Body of pancreas (tissue), 4 donors: ENCODE data around the gene HSPG2. TPM values are rescaled to one million over a fixed set of nuclear protein-coding genes. Genes with fewer than 3 reads are reported as not detected.

ENCODE experiments used
- ATAC-seq: fragments of 150-250 bp; one replicate; pipeline ENCODE4 v1.9.1; 2016
- DNase-seq, 4 donors: peaks; one replicate each; pipeline ENCODE4 v3.0.0-alpha.2; 2019
- H3K27ac ChIP-seq, 4 donors: fragments of 200-600 bp; sonication (generic); 1 replicate in 3 of 4; 2 replicates in 1 of 4; pipeline versions ENCODE4 v1.5.1 to v1.6.1; 2016 to 2019; ENCODE audit warnings: mild to moderate bottlenecking in 1 of 4, mixed read lengths in 1 of 4, moderate library complexity in 1 of 4
- H3K27me3 ChIP-seq, 2 donors: fragments of 200-600 bp; sonication (generic); one replicate each; pipeline ENCODE4 v1.6.0; 2016; ENCODE audit warnings: mild to moderate bottlenecking in 1 of 2
- H3K36me3 ChIP-seq, 2 donors: fragments of 200-600 bp; sonication (generic); replicated peaks in 1 of 2; 2 replicates each; pipeline ENCODE4 v1.5.1; 2016; ENCODE audit warnings: low read depth in 2 of 2; ENCODE audit not compliant: insufficient read depth in 1 of 2
- H3K4me1 ChIP-seq: fragments of 200-600 bp; sonication (generic); one replicate; pipeline ENCODE4 v1.6.0; 2016
- H3K4me3 ChIP-seq, 2 donors: fragments of 200-600 bp; sonication (generic); 1 replicate in 1 of 2; 2 replicates in 1 of 2; pipeline ENCODE4 v1.5.1; 2016 to 2019
- H3K9me3 ChIP-seq, 3 donors: fragments of 200-600 bp; sonication (generic); 1 replicate in 2 of 3; 2 replicates in 1 of 3; pipeline ENCODE4 v1.5.1; 2016
- CTCF ChIP-seq, 7 experiments: fragments of 450-650 bp in 4 of 7; fragments of 200-600 bp in 3 of 7; sonication (generic) in 3 of 7; IDR thresholded peaks; one replicate each; pipeline ENCODE4 v1.5.1; 2016 to 2019; ENCODE audit warnings: antibody characterized with exemption in 7 of 7
- POLR2A ChIP-seq, 3 donors: fragments of 450-650 bp; IDR thresholded peaks; one replicate each; pipeline ENCODE4 v1.6.1; 2016; ENCODE audit warnings: antibody characterized with exemption in 3 of 3, mild to moderate bottlenecking in 2 of 3
- WGBS, 2 donors: methylation state at CpG; one replicate each; pipeline ENCODE4 v1.1.5; 2017; 5-methylcytosine and 5-hydroxymethylcytosine counted together
- intact Hi-C: fragments of 100-400 bp; cut with DNase I; formaldehyde crosslinking; loops from one replicate; pipeline ENCODE4 v1.15.1; 2023
- total RNA-seq, 2 donors: library from RNA; depleted of rRNA; stranded (reverse); fragments of >200 nt; gene quantifications; one replicate each; pipeline ENCODE4 v1.1.0, GENCODE V29; 2016

HSPG2 gene
- total RNA-seq, 2 donors from 2014 or later: 87.7 to 179 TPM

GRCh38 chr1:21839337-21840037 is 97.6 kb downstream of the HSPG2 start:
- intact Hi-C loops: no loop called here
- TF ChIP-seq CTCF (IDR thresholded peaks at IDR 0.05) (no peak), POLR2A (IDR thresholded peaks at IDR 0.05) (no peak)
- no peaks in the 10 kb centered on the region for H3K9me3 ChIP-seq
- H3K36me3 ChIP-seq: peaks cover 10 to 21% of the 10 kb centered on the region in 2 donors
- no peak overlapping the region for H3K27ac ChIP-seq
- ATAC-seq (no peak), DNase-seq (no peak)
- WGBS, 2 donors: 93 to 100% methylated on average over 4 to 17 of the region's 19 CpGs
- H3K27me3 ChIP-seq: no peaks in the 10 kb centered on the region
- no peaks in the 10 kb centered on the region for H3K4me1 ChIP-seq
- no peak overlapping the region for H3K4me3 ChIP-seq

GRCh38 chr1:21838359-21839157 is 98.6 kb downstream of the HSPG2 start:
- no peak for ATAC-seq
- H3K27me3 ChIP-seq: no peaks in the 10 kb centered on the region
- 91 to 93% methylated on average over 13 to 23 of the region's 23 CpGs for WGBS, 2 donors
- no peaks in the 10 kb centered on the region for H3K9me3 ChIP-seq
- H3K27ac ChIP-seq: no peak overlapping the region
- no peak for TF ChIP-seq POLR2A (IDR thresholded peaks at IDR 0.05)
- intact Hi-C loops: no loop called here
- peaks cover 10 to 19% of the 10 kb centered on the region in 2 donors for H3K36me3 ChIP-seq
- no peak overlapping the region for H3K4me3 ChIP-seq
- H3K4me1 ChIP-seq: no peaks in the 10 kb centered on the region
- no peak for DNase-seq

GRCh38 chr1:21837476-21837875 is 99.6 kb downstream of the HSPG2 start:
- no peak for DNase-seq
- H3K27ac ChIP-seq: no peak overlapping the region
- TF ChIP-seq POLR2A (IDR thresholded peaks at IDR 0.05) (no peak), CTCF (IDR thresholded peaks at IDR 0.05) (no peak)
- H3K36me3 ChIP-seq: peaks cover 10 to 19% of the 10 kb centered on the region in 2 donors
- H3K9me3 ChIP-seq: no peaks in the 10 kb centered on the region
- intact Hi-C loops: no loop called here
- no peak for ATAC-seq
- H3K27me3 ChIP-seq: no peaks in the 10 kb centered on the region
- WGBS, 2 donors: 95 to 96% methylated on average over 10 of the region's 10 CpGs
- no peak overlapping the region for H3K4me3 ChIP-seq
- H3K4me1 ChIP-seq: no peaks in the 10 kb centered on the region

- Histone ChIP-seq H3K27me3 (no peaks in the 10 kb centered on the region), H3K27ac (no peak overlapping the region), H3K9me3 (no peaks in the 10 kb centered on the region), H3K4me1 (no peaks in the 10 kb centered on the region), H3K36me3 (peaks cover 10 to 19% of the 10 kb centered on the region in 2 donors), H3K4me3 (no peak overlapping the region)
- intact Hi-C loops: no loop called here
- ATAC-seq: no peak
- no peak for TF ChIP-seq CTCF (IDR thresholded peaks at IDR 0.05)
- TF ChIP-seq POLR2A (IDR thresholded peaks at IDR 0.05): no peak
- 93% methylated on average over 13 of the region's 13 CpGs; no CpG with 5 or more reads in 1 of the 2 donors for WGBS, 2 donors
- no peak for DNase-seq
These were observed 100.4 kb downstream of the HSPG2 start for GRCh38 chr1:21836729-21837128.

- Histone ChIP-seq H3K36me3 (peaks cover 10 to 16% of the 10 kb centered on the region in 2 donors), H3K4me1 (no peaks in the 10 kb centered on the region), H3K9me3 (no peaks in the 10 kb centered on the region), H3K27me3 (no peaks in the 10 kb centered on the region), H3K27ac (no peak overlapping the region), H3K4me3 (no peak overlapping the region)
- no peak for ATAC-seq
- no peak for DNase-seq
- WGBS, 2 donors: 96 to 100% methylated on average over 4 of the region's 4 CpGs
- TF ChIP-seq POLR2A (IDR thresholded peaks at IDR 0.05) (no peak), CTCF (IDR thresholded peaks at IDR 0.05) (no peak)
- intact Hi-C loops: no loop called here
These were observed 101.1 kb downstream of the HSPG2 start for GRCh38 chr1:21836010-21836409.
